Subcutaneous preadipocyte (primary cell): Measurements from ENCODE around the gene GPX2. TPM values are rescaled to one million over a fixed set of nuclear protein-coding genes. Genes with fewer than 3 reads are reported as not detected.

ENCODE experiments used
- small RNA-seq: library from RNA; depleted of rRNA; stranded (forward); fragments of <200 nt; gene quantifications from one replicate; pipeline ENCODE3, GENCODE V24; 2012
- total RNA-seq: library from RNA; depleted of rRNA; stranded (reverse); fragments of >200 nt; gene quantifications from 2 replicates; pipeline ENCODE4 v1.2.3, GENCODE V29; 2012

The GPX2 gene
- total RNA-seq, result not detected in 2 replicates

DNA sequence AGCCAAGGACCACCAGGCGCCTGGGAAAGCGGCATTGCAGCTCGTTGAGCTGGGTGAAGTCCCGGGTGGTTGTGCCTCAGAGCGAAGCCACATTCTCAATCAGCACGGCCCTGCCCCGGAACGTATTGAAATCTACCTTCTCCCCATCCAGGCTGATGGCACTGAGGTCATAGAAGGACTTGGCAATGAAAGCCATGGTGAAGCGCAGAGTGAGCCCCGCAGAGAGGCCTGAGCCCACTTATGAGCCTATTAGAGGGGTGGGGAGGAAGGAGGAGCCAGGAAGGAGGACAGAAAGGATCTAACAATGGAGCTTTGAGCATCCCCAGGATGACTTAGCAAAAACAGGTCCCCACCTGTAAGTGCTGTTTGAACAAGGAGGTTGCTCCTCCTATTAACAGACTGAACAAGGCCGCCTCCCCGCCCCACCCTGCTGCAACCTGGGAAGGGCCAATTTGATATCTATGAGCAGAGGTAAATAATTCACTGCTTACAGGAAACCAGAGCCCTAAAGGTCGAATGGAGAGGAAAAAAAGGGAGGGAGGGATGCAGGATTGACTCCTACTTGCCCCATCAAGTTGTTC is at the start of gene GPX2:
GPX2 (minus strand) TSS at position 215 of the 581 bp plus-strand sequence; CDS start at position 196, 19 bp downstream.

GRCh38 chr14:64986648-64987437 is 44.3 kb upstream of the GPX2 start, which contains the start of gene FNTB:
Gene FNTB, plus strand, starts transcription at chr14:64986895. Its CDS starts 59 bp downstream, at chr14:64986954.

GRCh38 chr14:64971943-64972791 is 29.6 kb upstream of the GPX2 start, which contains the start of gene RAB15:
Gene RAB15, minus strand, starts transcription at chr14:64972336. Its CDS starts 260 bp downstream, at chr14:64972076.

DNA sequence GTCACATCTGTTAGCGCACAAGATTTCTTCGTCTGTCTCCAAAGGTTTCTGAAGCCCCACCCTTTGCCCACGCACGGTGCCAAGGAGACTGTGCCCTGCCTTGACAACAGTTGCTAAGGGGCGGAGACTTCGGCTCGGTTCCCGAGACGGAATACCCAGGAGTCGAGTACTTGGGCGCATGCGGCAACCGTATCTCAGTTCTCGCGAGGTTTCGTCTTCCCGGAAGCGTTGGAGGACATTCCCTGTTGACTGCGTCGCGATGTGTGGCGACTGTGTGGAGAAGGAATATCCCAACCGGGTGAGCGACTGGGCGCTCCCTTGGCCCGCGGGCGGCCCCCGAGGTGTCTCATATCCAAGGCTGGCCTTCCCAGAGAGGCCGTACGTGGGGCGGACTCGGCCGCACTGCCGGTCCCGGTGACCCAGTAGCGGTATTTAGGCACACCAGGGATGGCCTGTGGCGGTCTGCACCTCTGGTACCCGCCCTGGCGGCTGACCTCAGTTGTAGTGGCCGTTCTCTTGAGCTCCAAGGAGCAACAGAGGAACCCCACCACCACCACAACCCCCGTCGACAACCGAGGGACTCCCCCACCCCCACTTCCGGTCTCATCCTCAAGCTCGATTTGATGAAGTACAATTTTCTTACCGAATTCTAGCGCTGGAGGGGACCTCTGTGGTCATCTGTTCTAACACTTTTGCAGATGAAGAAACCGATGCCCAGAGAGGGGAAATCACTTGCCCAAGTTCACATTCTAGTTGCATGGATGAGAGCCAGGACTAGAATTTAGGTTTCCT is 28.1 kb downstream of the GPX2 start, which contains the start of gene CHURC1:
CHURC1 (plus strand) TSS at position 219 of the 792 bp plus-strand sequence; CDS start at position 260, 41 bp downstream.

Small RNA genes lying within 50 kb of the gene (small RNA-seq; reads per million reads assigned to genes)
- gene RPPH1-2P, result not detected

Other genes with a start within 250 kb of the GPX2 start
- 0.73 and 2.7 TPM in 2 replicates for gene PLEKHG3, start 238.3 kb downstream of the GPX2 start, total RNA-seq
- not detected in 2 replicates for gene SPTB, start 62.8 kb downstream of the GPX2 start, total RNA-seq
- gene CHURC1, start 28.3 kb downstream of the GPX2 start, total RNA-seq, result 31.5 and 63.9 TPM in 2 replicates
- gene RAB15, start 29.6 kb upstream of the GPX2 start, total RNA-seq, result 1.1 and 2.2 TPM in 2 replicates
- 8.8 and 13.1 TPM in 2 replicates for gene FNTB, start 44.1 kb upstream of the GPX2 start, total RNA-seq
- gene MAX, start 159.8 kb upstream of the GPX2 start, total RNA-seq, result 45.0 and 51.8 TPM in 2 replicates